ENCODE data around the gene RTKN. TPM values are rescaled to one million over a fixed set of nuclear protein-coding genes. Genes with fewer than 3 reads are reported as not detected.

RTKN gene
- total and polyA plus RNA-seq, 2 of the 13 experiments (the other 11 are each of a cell fraction or from before 2014, with no cell fraction given), result 159 to 166 TPM

DNA sequence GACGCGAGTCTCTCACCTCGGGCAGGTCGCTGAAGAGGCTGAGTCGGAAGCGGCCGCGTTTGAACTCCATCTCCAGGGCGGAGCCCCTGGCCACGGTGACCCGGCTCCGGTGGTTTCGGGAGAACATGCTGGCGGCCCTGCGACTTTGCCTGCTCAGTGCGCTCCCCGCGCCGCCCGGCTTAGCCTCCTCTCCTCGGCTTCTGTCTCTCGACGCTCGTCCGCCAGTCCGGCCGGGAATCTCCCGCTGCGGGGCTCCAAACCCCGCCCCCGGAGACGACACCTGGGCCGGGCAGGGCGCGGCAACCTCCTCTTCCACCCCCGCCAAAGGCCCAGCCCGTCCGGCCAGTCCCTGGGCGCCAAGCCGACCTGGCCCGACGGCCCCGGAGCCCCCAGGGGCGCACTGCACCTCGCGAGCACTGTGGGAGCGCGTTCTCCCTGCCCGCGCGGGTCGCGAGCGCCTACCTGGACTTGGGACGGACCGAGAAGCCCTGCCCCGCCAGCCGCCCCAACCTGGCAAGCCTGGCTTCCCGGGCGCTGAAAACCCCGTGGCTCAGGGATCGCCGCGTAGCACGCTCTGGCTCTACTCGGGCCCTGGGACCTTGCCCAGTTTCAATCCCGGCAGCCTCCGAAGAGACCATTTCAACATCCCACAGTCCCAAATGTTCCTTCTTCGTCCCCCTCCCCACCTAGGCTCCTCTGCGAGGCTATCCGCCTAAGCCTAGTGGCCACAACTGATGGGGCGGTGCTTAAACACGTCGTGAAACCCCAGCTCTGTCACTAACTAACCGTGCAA lies at the start of gene RTKN (continued):
- peak; percentile 84 for TF ChIP-seq ZNF296 (CRISPR knock-in tag; conservative IDR thresholded peaks at IDR 0.05)
- TF ChIP-seq ZNF7 (CRISPR knock-in tag; IDR thresholded peaks at IDR 0.05), result no peak
- TF ChIP-seq ZMYM4 (CRISPR knock-in tag; IDR thresholded peaks at IDR 0.05), result no peak
- TF ChIP-seq, protein P1, sequence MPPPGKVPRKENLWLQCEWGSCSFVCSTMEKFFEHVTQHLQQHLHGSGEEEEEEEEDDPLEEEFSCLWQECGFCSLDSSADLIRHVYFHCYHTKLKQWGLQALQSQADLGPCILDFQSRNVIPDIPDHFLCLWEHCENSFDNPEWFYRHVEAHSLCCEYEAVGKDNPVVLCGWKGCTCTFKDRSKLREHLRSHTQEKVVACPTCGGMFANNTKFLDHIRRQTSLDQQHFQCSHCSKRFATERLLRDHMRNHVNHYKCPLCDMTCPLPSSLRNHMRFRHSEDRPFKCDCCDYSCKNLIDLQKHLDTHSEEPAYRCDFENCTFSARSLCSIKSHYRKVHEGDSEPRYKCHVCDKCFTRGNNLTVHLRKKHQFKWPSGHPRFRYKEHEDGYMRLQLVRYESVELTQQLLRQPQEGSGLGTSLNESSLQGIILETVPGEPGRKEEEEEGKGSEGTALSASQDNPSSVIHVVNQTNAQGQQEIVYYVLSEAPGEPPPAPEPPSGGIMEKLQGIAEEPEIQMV (CRISPR knock-in tag; IDR thresholded peaks at IDR 0.05; ENCODE audit: low read depth), result peak; percentile 56
- TF ChIP-seq SMYD3 (CRISPR knock-in tag; IDR thresholded peaks at IDR 0.05), result peak; percentile 89
- peak; percentile 97 for TF ChIP-seq ZNF850 (CRISPR knock-in tag; conservative IDR thresholded peaks at IDR 0.05)
- peak; percentile 65; the same call in 1 of the 2 replicates for TF ChIP-seq ZFP90 (CRISPR knock-in tag; IDR thresholded peaks at IDR 0.05; ENCODE audit: borderline replicate concordance)
- no peak for TF ChIP-seq MBD4 (IDR thresholded peaks at IDR 0.05; ENCODE audit: borderline replicate concordance, low read length)
- TF ChIP-seq, protein P2, sequence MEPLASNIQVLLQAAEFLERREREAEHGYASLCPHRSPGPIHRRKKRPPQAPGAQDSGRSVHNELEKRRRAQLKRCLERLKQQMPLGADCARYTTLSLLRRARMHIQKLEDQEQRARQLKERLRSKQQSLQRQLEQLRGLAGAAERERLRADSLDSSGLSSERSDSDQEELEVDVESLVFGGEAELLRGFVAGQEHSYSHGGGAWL (CRISPR knock-in tag; IDR thresholded peaks at IDR 0.05), result peak; percentile 80
- no peak for TF ChIP-seq STAT6 (CRISPR knock-in tag; IDR thresholded peaks at IDR 0.05; ENCODE audit: borderline replicate concordance)
- TF ChIP-seq ZNF484 (CRISPR knock-in tag; IDR thresholded peaks at IDR 0.05; ENCODE audit: borderline replicate concordance, low read depth), result no peak
- TF ChIP-seq GMEB1 (CRISPR knock-in tag; IDR thresholded peaks at IDR 0.05; ENCODE audit: borderline replicate concordance), result peak; percentile 76; the same call in 1 of the 2 replicates
- TF ChIP-seq THAP7 (CRISPR knock-in tag; IDR thresholded peaks at IDR 0.05), result no peak; the same call in 1 of the 2 replicates
- TF ChIP-seq PPARG (CRISPR knock-in tag; conservative IDR thresholded peaks at IDR 0.05), result peak; percentile 14; the same call in 1 of the 2 replicates
- TF ChIP-seq, protein P3, sequence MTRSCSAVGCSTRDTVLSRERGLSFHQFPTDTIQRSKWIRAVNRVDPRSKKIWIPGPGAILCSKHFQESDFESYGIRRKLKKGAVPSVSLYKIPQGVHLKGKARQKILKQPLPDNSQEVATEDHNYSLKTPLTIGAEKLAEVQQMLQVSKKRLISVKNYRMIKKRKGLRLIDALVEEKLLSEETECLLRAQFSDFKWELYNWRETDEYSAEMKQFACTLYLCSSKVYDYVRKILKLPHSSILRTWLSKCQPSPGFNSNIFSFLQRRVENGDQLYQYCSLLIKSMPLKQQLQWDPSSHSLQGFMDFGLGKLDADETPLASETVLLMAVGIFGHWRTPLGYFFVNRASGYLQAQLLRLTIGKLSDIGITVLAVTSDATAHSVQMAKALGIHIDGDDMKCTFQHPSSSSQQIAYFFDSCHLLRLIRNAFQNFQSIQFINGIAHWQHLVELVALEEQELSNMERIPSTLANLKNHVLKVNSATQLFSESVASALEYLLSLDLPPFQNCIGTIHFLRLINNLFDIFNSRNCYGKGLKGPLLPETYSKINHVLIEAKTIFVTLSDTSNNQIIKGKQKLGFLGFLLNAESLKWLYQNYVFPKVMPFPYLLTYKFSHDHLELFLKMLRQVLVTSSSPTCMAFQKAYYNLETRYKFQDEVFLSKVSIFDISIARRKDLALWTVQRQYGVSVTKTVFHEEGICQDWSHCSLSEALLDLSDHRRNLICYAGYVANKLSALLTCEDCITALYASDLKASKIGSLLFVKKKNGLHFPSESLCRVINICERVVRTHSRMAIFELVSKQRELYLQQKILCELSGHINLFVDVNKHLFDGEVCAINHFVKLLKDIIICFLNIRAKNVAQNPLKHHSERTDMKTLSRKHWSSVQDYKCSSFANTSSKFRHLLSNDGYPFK (CRISPR knock-in tag; IDR thresholded peaks at IDR 0.05; ENCODE audit: borderline replicate concordance), result no peak; the same call in 1 of the 2 replicates
- TF ChIP-seq, protein P4, sequence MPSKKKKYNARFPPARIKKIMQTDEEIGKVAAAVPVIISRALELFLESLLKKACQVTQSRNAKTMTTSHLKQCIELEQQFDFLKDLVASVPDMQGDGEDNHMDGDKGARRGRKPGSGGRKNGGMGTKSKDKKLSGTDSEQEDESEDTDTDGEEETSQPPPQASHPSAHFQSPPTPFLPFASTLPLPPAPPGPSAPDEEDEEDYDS (CRISPR knock-in tag; IDR thresholded peaks at IDR 0.05), result peak; percentile 99
- peak; percentile 99 for TF ChIP-seq RBFOX2 (IDR thresholded peaks at IDR 0.05; ENCODE audit: low read depth, low read length)
- TF ChIP-seq ZFP1 (CRISPR knock-in tag; IDR thresholded peaks at IDR 0.05), result 0 out of 2 replicates have a peak, but pooled peaks have one; percentile 21
